Measurements from ENCODE around the gene PSAPL1. TPM values are rescaled to one million over a fixed set of nuclear protein-coding genes. Genes with fewer than 3 reads are reported as not detected.

PSAPL1 gene
- total RNA-seq, 1 donor from 2014 or later, result not detected

- TF ChIP-seq CTCF (IDR thresholded peaks at IDR 0.05), result no peak
- ATAC-seq, result no peak
Measured at GRCh38 chr4:7475207-7475606, 40.5 kb upstream of the PSAPL1 start.

GRCh38 chr4:7474320-7474719, 39.6 kb upstream of the PSAPL1 start:
- no peaks in the 10 kb centered on the region for H3K27me3 ChIP-seq (ENCODE audit: low read depth)
- ATAC-seq (no peak), DNase-seq (no peak)
- no peak for TF ChIP-seq CTCF (IDR thresholded peaks at IDR 0.05)
- H3K27ac ChIP-seq, result no peak overlapping the region
- no peaks in the 10 kb centered on the region for H3K9me3 ChIP-seq
- no peak overlapping the region for H3K4me3 ChIP-seq
- no peaks in the 10 kb centered on the region for H3K4me1 ChIP-seq
- H3K36me3 ChIP-seq, result no peaks in the 10 kb centered on the region
- intact Hi-C loops (cut with DNase I), result no loop called here

More at GRCh38 chr4:7475207-7475606, 40.5 kb upstream of the PSAPL1 start:
- H3K9me3 ChIP-seq, result no peaks in the 10 kb centered on the region
- no peak overlapping the region for H3K27ac ChIP-seq
- no peaks in the 10 kb centered on the region for H3K36me3 ChIP-seq
- H3K27me3 ChIP-seq (ENCODE audit: low read depth), result no peaks in the 10 kb centered on the region
- H3K4me3 ChIP-seq, result no peak overlapping the region
- H3K4me1 ChIP-seq, result no peaks in the 10 kb centered on the region
- intact Hi-C loops (cut with DNase I), result no loop called here
- DNase-seq, result no peak

GRCh38 chr4:7473081-7473480, 38.4 kb upstream of the PSAPL1 start:
- Histone ChIP-seq H3K36me3 (no peaks in the 10 kb centered on the region), H3K4me3 (no peak overlapping the region), H3K9me3 (no peaks in the 10 kb centered on the region), H3K27ac (no peak overlapping the region), H3K27me3 (ENCODE audit: low read depth) (no peaks in the 10 kb centered on the region), H3K4me1 (no peaks in the 10 kb centered on the region)
- intact Hi-C loops (cut with DNase I), result no loop called here
- DNase-seq (no peak), ATAC-seq (no peak)
- TF ChIP-seq CTCF (IDR thresholded peaks at IDR 0.05), result no peak

- Histone ChIP-seq H3K4me1 (no peaks in the 10 kb centered on the region), H3K4me3 (no peak overlapping the region), H3K27me3 (ENCODE audit: low read depth) (no peaks in the 10 kb centered on the region), H3K36me3 (no peaks in the 10 kb centered on the region), H3K27ac (no peak overlapping the region), H3K9me3 (no peaks in the 10 kb centered on the region)
- intact Hi-C loops (cut with DNase I), result no loop called here
- no peak for DNase-seq
- ATAC-seq, result no peak
- TF ChIP-seq CTCF (IDR thresholded peaks at IDR 0.05), result no peak
Measured at GRCh38 chr4:7472442-7473013, 37.8 kb upstream of the PSAPL1 start.

- no peak overlapping the region for H3K27ac ChIP-seq
- H3K9me3 ChIP-seq, result no peaks in the 10 kb centered on the region
- intact Hi-C loops (cut with DNase I), result no loop called here
- no peaks in the 10 kb centered on the region for H3K4me1 ChIP-seq
- no peak for TF ChIP-seq CTCF (IDR thresholded peaks at IDR 0.05)
- ATAC-seq (no peak), DNase-seq (no peak)
- no peak overlapping the region for H3K4me3 ChIP-seq
- no peaks in the 10 kb centered on the region for H3K27me3 ChIP-seq (ENCODE audit: low read depth)
- H3K36me3 ChIP-seq, result no peaks in the 10 kb centered on the region
Measured at GRCh38 chr4:7470522-7471128, 35.9 kb upstream of the PSAPL1 start.

Data from lower lobe of right lung (tissue), 2 donors.